NCI-H2171 treated with DMSO at 0.1 percent for 48 hours (cell line): Measurements from ENCODE around the gene NRDE2.

Experiments
- DNase-seq: peaks from one replicate; lab custom pipeline; 2025; lab: John Stamatoyannopoulos, UW

NRDE2 gene, protein sequence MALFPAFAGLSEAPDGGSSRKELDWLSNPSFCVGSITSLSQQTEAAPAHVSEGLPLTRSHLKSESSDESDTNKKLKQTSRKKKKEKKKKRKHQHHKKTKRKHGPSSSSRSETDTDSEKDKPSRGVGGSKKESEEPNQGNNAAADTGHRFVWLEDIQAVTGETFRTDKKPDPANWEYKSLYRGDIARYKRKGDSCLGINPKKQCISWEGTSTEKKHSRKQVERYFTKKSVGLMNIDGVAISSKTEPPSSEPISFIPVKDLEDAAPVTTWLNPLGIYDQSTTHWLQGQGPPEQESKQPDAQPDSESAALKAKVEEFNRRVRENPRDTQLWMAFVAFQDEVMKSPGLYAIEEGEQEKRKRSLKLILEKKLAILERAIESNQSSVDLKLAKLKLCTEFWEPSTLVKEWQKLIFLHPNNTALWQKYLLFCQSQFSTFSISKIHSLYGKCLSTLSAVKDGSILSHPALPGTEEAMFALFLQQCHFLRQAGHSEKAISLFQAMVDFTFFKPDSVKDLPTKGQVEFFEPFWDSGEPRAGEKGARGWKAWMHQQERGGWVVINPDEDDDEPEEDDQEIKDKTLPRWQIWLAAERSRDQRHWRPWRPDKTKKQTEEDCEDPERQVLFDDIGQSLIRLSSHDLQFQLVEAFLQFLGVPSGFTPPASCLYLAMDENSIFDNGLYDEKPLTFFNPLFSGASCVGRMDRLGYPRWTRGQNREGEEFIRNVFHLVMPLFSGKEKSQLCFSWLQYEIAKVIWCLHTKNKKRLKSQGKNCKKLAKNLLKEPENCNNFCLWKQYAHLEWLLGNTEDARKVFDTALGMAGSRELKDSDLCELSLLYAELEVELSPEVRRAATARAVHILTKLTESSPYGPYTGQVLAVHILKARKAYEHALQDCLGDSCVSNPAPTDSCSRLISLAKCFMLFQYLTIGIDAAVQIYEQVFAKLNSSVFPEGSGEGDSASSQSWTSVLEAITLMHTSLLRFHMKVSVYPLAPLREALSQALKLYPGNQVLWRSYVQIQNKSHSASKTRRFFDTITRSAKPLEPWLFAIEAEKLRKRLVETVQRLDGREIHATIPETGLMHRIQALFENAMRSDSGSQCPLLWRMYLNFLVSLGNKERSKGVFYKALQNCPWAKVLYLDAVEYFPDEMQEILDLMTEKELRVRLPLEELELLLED

DNA sequence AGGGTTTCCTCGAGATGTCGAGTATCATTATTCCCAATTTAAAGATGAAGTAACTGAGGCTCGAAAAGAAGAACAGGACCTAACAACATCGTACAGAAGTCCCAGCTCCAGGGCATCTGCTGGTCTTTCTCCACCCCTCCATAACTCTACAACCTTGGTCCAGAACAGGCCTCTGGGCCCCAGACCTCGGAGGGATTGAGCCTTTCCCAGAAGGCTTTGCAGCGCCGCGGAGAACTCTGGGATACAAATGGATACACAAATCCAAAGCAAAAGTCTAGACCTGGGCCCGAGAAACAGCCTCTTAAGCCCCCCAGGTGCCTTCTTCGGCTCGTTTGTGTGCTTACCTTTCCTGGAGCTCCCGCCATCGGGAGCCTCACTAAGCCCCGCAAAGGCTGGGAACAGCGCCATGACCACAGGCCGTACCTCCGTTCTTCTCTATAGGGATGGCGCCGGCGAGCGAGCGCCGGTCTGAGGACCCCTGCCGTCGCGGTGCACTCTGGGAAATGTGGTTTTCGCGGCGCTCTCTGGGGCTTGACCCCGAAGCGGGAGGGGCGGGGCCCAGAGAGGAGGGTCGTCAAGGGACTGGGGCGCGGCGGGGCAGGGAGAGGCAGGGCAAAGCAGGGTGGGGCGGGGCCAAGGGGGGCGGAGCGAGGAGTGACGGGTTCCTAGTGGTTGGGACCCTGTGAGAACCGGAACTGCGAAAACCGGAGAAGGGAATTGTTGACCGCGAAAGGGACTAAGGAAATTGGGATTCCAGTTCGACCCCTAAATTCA is at the start of gene NRDE2:
TSS of gene NRDE2 (minus strand) at position 445 of the 774 bp plus-strand sequence. CDS start at position 408, 37 bp downstream.
- DNase-seq = peak; percentile 98

DNA sequence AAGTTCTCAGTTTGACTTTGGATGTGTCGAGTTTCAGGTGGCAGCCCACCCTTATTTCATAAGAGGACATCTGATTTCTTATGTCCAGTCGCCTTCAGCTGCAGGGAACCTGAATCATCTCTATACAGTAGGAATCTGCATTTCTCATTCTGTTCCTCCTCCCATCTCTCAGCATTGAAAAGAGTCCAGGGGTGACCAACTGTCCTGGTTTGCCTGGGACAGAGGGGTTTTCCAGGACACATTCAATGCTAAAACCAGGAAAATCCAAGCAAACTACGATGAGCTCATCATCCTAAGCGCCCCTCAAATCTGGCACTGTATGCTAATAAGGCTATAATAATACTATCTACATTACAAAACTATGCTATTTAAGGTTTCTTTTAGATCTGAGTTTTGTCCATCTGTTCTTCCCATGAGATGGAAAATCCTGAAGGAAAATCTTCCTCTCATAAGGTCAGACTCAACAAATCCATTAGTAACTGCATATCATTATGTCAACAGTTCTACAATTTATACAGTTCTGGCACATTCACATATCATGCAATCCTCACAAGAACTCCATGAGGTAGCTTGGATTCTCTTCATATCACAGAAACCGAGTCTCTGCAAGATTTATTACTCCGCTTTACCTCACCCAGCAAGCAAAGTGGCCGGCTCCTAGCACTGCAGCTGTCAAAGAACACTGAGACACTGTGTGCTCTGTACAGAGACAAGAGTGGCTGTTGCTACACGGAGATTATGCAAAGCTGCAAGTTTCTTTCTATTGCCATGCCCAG is 49.5 kb upstream of the NRDE2 start:
- DNase-seq = peak; percentile 26

DNA sequence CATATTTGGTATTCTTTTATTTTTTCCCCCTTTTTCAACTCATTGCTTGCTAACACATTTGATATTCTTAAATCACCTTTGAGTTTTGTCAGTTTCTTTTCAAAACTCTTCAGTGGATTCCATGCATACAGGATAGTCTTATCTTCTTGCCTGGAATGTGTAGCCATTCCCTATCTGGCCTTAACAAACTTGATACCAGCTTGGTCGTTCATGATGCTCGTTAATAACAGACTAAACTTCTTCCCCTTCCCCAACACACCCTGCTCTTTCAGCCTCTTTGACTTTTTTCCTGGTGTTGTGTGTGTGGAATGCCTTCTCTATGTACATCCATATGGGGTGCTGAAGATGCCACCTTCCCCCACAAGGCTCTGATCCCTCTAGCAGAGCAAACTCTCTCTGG is 47.4 kb upstream of the NRDE2 start:
- no peak for DNase-seq

DNA sequence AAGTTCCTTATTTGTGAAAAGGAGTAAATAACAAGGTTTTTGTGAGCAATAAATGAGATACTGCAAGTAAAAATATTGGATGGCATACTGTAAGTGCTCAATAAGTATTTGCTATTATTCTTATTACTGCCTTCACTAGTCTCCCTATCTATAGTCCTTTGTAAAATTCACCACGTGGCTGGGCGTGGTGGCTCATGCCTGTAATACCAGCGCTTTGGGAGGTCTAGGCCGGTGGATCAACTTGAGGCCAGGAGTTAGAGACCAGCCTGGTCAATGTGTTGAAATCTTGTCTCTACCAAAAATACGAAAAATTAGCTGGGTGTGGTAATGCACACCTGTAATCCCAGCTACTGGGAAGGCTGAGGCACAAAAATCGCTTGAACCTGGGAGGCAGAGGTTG is 46.5 kb upstream of the NRDE2 start:
- no peak for DNase-seq

DNA sequence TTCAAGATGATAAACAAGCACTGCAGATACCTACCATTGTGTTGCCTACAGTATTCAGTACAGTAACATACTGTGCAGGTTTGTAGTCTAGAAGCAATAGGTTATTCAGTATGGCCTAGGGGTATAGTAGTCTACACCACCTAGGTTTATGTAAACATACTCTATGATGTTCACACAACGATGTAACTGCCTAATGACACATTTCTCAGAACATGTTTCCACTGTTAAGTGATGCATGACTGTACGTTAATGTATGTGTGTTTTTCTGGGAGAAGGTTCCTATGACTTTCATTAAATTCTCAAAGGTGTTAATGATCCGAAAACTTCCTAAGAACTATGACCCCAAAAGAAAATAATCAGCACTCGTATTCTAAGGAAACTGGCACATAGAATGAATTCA is 44.2 kb upstream of the NRDE2 start:
- DNase-seq = no peak

DNA sequence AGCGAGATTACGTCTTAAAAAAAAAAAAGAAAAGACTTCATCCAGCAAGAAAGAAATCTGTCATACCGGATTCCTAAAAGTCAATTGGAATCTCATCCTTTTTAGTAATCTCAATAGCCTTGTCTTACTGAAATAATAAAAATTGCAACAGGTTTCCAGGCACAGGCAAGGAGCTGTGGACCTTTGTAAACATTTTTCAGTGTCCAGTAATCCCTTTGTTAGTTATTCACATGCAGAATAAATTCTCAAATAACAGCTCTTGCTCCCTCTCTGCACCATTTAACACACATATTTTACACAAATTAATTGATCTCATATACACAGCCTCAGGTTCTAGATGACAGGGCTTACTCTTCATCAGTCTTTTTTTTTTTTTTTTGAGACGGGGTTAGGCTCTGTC is 43.1 kb upstream of the NRDE2 start:
- no peak for DNase-seq

DNA sequence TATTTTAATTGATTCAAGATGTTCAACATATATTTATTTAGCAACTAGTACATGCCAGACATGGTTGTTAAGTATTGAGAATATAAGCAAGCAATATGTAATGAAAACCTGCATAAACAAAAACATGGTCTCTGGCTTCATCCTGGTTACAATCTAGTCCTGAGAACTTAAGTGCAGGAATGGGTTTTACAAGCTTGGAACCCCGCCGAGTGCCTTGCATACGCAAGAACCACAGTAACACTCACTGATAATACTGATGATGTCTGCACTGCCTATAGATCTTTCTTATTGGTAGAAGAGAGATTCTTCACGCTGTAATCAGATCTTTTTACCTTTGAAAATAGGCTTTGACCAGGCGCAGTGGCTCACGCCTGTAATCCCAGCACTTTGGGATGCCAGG is 42.1 kb upstream of the NRDE2 start:
- DNase-seq = no peak

DNA sequence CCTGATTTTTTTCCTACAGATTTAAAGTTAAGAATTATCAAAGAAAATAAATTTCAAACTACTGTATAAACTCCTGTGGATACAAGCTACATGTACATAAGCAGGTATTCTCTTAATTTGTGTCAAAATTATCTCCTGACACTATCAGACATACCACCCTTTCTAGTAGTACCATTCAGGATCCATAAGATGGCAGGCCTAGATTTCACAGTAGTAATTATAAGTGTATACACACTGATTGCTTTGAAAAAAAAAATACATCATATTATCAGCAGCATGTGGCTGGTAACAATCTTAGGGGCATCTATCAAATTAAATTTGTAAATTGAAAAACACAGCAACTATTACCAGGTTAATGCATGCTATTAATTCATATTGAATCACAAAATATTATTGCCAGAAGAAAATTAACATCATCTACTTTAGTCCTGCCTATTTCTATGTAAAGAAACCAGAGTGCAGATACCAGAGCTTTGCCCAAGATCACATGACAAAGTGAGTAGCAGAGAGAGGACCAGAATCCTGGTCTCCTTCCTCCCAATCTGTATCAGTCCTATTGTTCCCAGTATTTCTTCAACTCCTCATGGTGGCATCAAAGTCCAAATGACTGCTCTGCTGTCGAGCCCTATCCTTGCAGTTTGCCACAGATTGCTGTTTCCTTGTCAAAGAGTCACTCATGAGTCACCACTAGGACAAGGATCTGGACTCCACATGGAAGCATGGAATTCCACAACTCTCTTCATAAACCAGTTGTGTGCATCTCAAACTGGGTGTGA is 37.4 kb upstream of the NRDE2 start:
- DNase-seq = peak; percentile 29

DNA sequence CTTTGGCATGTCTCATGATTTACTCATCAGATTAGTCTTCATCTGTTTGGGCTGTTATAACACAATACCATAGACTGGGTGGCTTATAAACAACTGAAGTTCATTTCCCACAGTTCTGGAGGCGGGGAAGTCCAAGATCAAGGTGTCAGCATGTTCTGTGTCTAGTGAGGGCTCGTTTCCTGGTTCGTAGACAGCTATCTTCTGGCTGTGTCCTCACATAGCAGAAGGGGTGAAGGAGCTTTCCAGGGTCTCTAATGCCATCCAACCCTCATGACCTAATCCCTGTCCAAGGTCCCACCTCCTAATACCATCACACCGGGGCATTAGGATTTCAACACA is 30.8 kb upstream of the NRDE2 start:
- no peak for DNase-seq

DNA sequence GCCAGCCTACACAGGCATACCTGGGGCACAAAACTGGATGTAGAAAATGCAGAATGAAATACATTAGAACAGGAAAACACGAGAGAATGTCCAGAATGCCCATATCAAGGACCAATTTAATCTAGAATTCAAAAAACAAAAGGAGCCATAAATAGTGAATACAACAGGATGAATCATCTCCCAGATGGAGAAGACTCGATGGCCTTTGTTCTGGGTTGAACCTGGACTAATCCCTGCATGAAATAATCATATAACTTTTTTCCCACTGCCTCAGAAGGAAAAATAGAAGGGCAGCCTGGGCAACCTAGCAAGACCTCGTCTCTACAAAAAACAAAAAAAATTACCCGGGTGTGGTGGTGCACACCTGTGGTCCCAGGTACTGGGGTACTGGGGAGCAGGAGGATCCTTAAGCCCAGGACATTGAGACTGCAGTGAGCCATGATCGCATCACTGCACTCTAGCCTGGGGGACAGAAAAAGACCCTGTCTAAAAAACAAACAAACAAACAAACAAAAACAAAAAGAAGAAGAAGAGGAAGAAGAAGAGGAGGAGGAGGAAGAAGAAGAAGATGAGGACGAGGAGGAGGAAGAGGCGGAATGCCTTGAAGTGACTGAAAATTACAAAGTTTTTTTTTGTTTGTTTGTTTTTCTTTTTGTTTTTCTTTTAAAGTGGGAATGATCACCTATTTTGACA is 30.3 kb upstream of the NRDE2 start:
- no peak for DNase-seq

DNA sequence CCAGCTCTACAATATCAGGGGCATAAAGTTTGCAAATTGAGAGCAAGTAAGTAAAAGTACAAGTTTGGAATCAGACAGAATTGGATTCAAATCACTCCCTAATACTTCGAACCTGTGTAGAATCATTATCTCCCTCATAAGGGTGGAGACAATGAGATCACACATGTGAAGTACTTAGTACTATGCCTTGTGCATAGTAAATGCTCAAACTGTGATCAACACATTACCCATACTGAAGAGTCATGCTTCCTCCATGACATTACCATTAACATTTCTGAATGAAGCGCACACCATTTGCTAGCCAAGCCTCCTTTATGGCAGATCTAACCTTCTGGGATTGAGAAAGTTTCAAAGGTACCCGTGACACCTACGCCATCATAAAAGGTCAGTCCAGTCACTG is 26.6 kb upstream of the NRDE2 start:
- DNase-seq = no peak

DNA sequence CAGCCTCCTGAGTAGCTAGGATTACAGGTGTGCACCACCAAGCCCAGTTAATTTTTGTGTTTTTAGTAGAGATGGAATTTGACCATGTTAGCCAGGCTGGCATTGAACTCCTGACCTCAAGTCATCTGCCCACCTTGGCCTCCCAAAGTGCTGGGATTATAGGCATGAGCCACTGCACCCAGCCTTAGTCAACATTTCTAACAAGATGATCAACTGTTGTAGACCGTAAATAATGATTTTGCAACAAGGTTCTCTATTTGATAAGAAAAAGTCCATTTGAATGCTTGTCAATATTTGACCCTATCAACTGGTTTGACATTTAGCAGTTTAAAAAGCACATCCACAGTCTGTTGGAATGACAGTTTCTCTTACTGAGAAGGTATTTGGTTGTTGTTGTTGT is 25.2 kb upstream of the NRDE2 start:
- no peak for DNase-seq

DNA sequence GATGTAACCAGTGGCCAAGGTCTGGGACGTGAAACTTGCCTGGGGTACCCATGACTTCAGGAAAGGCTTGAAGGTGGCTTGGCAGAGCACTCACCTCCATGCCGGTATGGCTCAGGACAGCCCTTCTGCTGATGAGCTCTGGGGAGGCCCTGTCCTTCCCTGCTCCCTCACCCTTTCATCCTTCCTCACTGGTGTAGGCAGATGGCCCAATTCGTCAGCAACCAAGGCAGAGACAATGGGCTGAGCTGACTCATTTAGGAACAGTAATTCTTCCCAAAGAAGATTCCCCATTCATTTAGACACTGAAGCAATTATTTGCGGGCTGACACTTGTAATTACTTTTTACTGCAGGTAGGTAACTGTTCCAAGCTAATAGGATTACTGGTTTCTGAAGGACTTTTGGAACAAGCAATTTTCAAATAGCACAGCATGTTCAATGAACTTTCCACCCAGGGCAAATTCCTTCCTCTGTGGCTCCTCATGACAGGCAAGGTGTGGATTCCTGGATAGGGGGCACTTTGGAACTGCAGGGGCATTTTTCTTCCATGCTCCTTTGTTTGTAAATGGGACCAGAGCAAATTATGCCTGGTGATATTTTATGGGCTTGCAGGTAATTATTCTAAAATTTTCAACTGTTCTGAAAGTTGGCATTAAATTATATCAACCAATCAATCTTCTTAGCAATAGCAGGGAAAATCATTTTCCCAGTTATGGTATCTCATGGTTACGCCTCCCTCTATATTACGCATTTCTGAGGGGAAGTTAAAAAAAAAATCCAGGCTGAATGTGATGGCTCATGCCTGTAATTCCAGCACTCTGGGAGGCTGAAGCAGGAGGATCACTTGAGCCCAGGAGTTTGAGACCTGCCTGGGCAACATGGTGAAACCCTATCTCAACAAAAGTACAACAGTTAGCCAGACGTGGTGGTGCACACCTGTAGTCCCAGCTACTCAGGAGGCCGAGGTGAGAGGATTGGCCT is 24.1 kb upstream of the NRDE2 start:
- DNase-seq = no peak

DNA sequence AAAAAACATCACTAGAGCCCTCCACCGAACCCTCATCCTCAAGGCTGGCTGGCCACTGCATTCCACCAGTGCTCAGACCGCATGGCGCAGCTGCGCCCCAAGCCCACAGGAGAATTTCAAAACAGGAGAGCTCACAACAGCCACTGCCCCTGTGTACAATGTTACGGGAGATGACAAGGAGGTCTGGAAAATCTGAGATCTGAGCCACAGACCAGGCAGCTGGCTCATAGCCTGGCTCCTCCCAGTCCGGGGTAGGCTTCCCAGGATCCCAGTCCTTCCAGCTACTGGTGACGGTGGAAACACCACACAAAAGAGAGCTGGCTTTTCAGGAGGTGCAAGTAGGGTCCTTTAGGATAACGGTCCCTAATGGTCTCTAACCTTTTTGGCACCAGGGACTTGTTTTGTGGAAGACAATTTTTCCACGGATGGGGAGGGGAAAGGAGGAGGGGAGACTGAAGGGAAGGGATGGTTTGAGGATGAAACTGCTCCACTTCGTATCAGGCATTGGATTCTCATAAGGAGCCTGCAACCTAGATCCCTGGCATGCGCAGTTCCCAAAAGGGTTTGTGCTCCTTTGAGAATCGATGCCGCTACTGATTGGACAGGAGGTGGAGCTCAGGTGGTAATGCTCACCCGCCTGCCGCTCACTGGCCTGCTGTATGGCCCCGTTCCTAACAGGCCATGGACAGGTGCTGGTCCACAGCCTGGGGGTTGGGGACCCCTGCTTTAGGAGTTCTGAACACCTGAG is 23.0 kb upstream of the NRDE2 start:
- no peak for DNase-seq

DNA sequence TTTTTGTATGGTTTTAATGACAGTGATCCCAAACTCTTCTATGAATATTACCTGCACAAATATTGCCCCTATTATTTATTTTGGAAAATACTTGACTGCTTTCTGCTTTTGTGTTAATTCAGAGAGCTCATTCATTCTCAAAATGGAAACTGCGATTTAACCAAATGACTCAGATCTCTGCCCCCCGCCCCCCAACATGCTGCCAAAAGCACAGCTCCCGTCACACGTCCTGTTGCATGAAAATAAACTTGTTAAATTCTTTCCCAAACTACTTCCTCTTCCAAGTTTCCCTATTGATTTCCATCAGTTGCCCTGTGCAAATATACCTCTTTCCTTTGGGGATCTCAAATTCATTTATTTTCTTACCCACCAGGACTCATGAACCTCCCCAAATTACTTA is 18.0 kb upstream of the NRDE2 start:
- DNase-seq = no peak

DNA sequence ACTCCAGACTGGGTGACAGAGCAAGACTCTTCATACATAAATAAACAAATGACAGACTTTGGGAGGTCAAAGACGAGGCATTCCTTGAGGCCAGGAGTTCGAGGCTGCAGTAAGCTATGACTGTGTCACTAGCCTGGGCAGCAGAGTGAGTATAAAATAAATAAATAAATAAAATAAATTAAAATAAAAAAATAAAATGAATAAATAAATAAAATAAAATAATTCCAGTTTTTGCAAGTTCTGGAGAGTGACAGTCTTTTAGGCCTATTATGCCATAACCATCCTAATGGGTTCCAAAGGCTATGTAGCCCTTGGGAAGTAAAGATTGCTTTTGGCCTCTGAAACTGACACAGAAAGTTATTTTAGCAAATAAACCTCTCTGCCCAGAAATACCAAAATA is 16.5 kb upstream of the NRDE2 start:
- DNase-seq = no peak

DNA sequence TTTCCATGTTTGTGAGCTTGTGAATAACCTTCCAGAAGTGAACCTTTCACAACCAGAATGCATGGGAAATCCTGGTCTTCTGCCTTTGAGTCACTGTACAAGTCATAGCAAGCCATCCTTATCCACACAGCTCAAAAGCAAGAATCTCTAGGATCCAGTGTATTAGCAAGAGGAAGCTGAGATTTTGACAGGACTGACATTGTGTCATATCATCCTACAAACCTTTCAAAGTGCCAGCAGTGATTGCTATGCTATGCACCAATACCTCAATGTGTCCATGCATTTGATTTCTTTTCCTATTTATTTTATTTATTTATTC is 13.5 kb upstream of the NRDE2 start:
- no peak for DNase-seq
